SK-N-MC (cell line): ENCODE data around the gene BBS4.

Experiments
- EZH2 ChIP-seq: fragments of 200-600 bp; sonication (generic); IDR thresholded peaks from one replicate; pipeline ENCODE4 v1.6.1; 2017; ENCODE audit warnings: antibody characterized with exemption
- FOXP2 ChIP-seq: optimal IDR thresholded peaks from 2 replicates; pipeline ENCODE3; 2011; ENCODE audit warnings: mild to moderate bottlenecking, moderate library complexity; ENCODE audit not compliant: insufficient read depth; ENCODE audit errors: extremely low read length, control extremely low read depth
- POLR2AphosphoS5 ChIP-seq: IDR thresholded peaks from 2 replicates; pipeline ENCODE4 v1.6.1; 2012; ENCODE audit warnings: mild to moderate bottlenecking, low read depth, low read length, borderline replicate concordance

DNA sequence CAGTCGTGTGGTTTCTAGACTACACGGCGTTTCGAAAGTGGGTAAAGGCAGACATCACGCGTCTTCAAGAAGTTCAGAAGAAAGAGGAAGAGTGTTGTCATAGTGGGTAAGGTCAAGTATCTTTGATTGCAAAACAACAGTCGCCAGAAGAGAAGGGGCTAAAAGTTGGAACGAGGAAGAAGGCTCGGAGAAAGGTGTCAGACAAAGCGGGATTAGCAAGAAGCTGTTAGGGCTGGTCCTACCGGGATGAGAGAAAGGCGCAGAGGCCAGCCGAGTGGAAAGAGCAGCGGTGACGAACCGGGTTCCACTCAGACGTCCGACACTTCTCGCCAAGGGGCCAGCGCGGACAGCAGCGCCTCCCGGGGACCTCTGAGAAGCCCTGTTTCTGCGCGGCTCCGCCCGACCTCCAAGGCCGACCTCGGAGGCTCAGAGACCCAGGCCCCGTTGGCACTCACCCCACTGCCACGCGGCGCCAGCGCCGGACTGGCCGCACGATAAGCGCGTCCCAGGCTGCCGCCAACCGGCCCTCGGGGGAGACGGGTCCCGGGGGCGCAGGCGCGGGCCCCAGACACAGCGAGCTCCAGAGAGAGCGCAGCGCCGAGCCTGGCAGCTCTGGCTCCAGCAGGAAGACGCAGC is 97.1 kb downstream of the BBS4 start:
- no peak for TF ChIP-seq EZH2
- TF ChIP-seq FOXP2 = no peak
- no peak for TF ChIP-seq POLR2AphosphoS5
